SK-N-MC (cell line): ENCODE results near the gene ZC3H12C.

ENCODE experiments used
- DNase-seq: peaks from one replicate; pipeline ENCODE4 v3.0.0-alpha.2; 2011; ENCODE audit warnings: low read depth, low spot score
- H3K27ac ChIP-seq: fragments of 200-600 bp; sonication (generic); 2 replicates; pipeline ENCODE4 v1.5.1; 2016; ENCODE audit warnings: mixed run types
- H3K36me3 ChIP-seq: fragments of 200-600 bp; sonication (generic); 2 replicates; pipeline ENCODE4 v1.6.1; 2017; ENCODE audit warnings: antibody characterized with exemption, low read length, mixed read lengths; ENCODE audit not compliant: insufficient read depth
- H3K4me3 ChIP-seq: fragments of 200-600 bp; sonication (generic); 2 replicates; pipeline ENCODE4 v1.5.1; 2016
- H3K9ac ChIP-seq: fragments of 200-600 bp; sonication (generic); 2 replicates; pipeline ENCODE4 v1.8.0; 2017; ENCODE audit warnings: mixed run types, mixed read lengths; ENCODE audit not compliant: insufficient read length
- H3K9me3 ChIP-seq: fragments of 200-600 bp; sonication (generic); 2 replicates; pipeline ENCODE4 v1.6.1; 2017; ENCODE audit warnings: low read depth, mild to moderate bottlenecking, antibody characterized with exemption, low read length, moderate library complexity, mixed read lengths
- EZH2 ChIP-seq: fragments of 200-600 bp; sonication (generic); IDR thresholded peaks from one replicate; pipeline ENCODE4 v1.6.1; 2017; ENCODE audit warnings: antibody characterized with exemption
- FOXP2 ChIP-seq: optimal IDR thresholded peaks from 2 replicates; pipeline ENCODE3; 2011; ENCODE audit warnings: mild to moderate bottlenecking, moderate library complexity; ENCODE audit not compliant: insufficient read depth; ENCODE audit errors: extremely low read length, control extremely low read depth
- POLR2AphosphoS5 ChIP-seq: IDR thresholded peaks from 2 replicates; pipeline ENCODE4 v1.6.1; 2012; ENCODE audit warnings: mild to moderate bottlenecking, low read depth, low read length, borderline replicate concordance

Gene ZC3H12C

DNA sequence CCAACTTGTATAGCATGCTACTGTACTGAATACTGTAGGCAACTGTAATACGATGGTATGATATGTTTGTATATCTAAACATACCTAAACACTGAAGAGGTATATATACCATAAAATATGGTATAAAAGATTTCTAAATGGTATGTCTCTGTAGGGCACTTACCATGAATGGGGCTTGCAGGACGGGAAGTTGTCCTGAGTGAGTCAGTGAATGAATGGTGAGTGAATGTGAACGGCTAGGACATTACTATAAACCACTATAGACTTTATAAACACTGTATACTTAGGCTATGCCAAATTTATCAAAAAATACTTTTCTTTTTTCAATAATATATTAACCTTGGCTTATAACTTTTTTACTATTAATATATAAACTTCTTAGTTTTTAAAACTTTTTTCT lies 66.8 kb downstream of the ZC3H12C start:
- no peak for DNase-seq
- no peak for TF ChIP-seq EZH2
- no peak for TF ChIP-seq FOXP2
- no peak for TF ChIP-seq POLR2AphosphoS5
- Histone ChIP-seq H3K9ac (no peak overlapping the region), H3K4me3 (no peak overlapping the region), H3K27ac (no peak overlapping the region), H3K36me3 (peaks cover 12% of the 10 kb centered on the region; the same call in 1 of the 2 replicates), H3K9me3 (no peaks in the 10 kb centered on the region)

DNA sequence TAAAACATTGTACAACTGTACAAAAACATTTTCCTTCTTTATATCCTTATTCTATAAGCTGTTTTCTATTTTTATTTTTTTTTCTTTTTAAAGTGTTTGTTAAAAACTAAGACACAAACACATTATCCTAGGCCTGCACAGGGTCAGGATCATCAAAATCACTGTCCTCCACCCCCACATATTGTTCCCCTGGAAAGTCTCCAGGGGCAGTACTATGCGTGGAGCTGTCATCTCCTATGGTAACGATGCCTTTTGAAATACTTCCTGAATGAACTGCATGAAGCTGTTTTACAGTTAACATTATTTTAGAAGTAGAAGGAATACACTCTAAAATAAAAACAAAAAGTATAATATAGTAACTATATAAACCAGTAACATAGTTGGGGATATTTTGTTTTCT lies 67.2 kb downstream of the ZC3H12C start:
- Histone ChIP-seq H3K9me3 (no peaks in the 10 kb centered on the region), H3K9ac (no peak overlapping the region), H3K27ac (no peak overlapping the region), H3K36me3 (peaks cover 14% of the 10 kb centered on the region; the same call in 1 of the 2 replicates), H3K4me3 (no peak overlapping the region)
- no peak for DNase-seq
- no peak for TF ChIP-seq FOXP2
- TF ChIP-seq EZH2, result no peak

DNA sequence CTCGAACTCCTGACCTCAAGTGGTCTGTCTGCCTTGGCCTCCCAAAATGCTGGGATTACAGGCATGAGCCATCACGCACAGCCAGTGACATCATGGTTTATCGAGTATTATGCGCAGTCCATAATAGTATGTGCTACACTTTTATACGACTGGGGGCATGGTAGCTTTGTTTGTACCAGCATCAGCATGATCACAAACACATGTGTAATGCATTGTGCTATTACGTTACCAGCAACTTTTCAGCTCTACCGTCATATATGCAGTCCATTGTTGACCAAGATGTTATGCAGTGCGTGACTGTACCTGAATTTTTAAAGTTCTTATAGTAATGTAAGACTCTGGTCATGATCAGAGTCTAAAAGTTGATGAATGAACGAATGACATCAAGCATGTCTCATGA lies 67.9 kb downstream of the ZC3H12C start:
- H3K9me3 ChIP-seq, result no peaks in the 10 kb centered on the region
- no peak for TF ChIP-seq POLR2AphosphoS5
- no peak for TF ChIP-seq EZH2
- TF ChIP-seq FOXP2, result no peak
- no peak for DNase-seq
- no peak overlapping the region for H3K4me3 ChIP-seq
- H3K27ac ChIP-seq, result no peak overlapping the region
- H3K36me3 ChIP-seq, result peaks cover 14% of the 10 kb centered on the region; the same call in 1 of the 2 replicates
- H3K9ac ChIP-seq, result no peak overlapping the region

DNA sequence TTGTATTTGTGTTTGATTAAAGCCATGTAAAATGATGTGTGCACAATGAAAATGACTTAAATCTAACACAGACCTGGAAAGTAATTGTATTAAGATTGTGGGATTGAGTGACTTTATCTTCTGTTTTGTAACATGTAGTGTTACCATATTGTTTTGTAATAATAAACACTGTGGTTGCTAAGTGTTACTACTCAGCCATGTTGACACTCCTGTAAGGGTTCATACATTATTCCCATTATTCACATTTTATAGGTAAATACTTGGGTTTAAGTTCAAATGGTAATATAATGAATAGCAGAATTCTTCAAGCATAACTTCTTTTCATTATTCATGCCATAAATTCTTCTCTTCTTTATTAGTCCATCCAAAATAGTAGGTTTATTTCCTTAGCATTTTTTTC lies 69.0 kb downstream of the ZC3H12C start:
- peaks cover 14% of the 10 kb centered on the region; the same call in 1 of the 2 replicates for H3K36me3 ChIP-seq
- no peak for TF ChIP-seq POLR2AphosphoS5
- no peak for TF ChIP-seq EZH2
- no peak for TF ChIP-seq FOXP2
- no peak for DNase-seq
- no peak overlapping the region for H3K9ac ChIP-seq
- H3K27ac ChIP-seq, result no peak overlapping the region
- H3K9me3 ChIP-seq, result no peaks in the 10 kb centered on the region
- H3K4me3 ChIP-seq, result no peak overlapping the region

DNA sequence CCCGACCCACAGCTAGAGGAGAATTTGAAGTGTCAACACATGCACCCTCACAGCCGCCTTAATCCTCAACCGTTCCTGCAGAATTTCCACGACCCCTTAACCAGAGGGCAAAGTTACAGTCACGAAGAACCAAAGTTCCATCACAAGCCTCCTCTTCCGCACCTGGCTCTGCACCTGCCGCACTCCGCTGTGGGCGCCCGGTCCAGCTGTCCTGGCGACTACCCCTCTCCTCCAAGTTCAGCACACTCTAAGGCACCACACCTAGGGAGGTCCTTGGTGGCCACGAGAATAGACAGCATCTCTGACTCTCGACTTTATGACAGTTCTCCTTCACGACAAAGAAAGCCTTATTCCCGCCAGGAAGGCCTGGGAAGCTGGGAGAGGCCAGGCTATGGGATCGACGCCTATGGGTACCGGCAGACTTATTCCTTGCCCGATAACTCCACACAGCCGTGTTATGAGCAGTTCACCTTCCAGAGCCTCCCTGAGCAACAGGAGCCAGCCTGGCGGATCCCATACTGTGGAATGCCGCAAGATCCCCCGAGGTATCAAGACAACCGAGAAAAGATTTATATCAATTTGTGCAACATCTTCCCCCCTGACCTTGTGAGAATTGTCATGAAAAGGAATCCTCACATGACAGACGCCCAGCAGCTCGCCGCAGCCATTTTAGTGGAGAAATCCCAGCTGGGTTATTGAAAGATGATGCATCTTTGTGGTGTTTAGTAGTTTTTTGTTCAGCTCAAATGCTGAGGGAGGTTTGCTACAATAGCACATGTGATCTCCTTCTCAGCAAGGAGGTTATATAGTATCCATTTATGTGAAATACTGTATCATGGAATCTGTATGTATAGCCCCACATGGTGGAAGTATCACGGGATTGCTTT lies 72.1 kb downstream of the ZC3H12C start:
- no peak overlapping the region for H3K4me3 ChIP-seq
- peaks cover 10% of the 10 kb centered on the region; the same call in 1 of the 2 replicates for H3K36me3 ChIP-seq
- no peak overlapping the region for H3K27ac ChIP-seq
- H3K9me3 ChIP-seq, result no peaks in the 10 kb centered on the region
- TF ChIP-seq EZH2, result no peak
- H3K9ac ChIP-seq, result no peak overlapping the region
- DNase-seq, result no peak

DNA sequence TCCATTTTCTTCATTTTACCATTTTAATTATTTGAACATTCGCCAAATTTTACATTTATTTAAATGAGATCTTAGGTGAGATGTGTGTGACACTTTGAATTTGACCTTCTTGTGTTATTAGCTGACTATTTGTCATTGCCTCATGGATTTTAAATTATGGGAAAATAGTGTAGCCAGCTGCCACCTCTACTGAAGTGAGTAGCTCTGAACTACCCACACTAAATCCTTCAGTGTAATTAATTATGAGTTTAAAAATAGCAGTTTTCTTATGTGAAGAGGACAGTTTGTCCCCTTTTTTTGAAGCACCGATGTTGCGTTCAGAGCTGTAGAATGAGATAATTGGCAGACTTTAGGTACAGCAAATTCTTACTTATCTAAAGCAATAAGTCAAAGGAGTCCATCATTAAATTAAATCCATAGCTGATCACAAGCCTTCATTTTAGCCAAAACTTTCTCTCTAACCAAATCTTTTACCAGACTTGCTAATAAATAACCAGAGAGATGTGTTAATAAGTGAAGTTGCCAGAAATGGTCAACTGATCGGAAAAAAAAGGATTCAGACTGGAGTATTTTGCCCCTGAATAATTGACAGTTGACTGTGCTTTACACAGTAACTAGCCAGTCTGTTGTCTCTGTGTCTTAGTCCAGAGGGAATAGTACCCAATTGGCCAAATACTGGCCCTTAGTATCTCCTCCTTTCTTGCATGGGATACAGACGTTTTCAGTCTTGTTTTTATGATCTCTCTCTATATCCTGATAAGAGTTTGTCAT lies 75.0 kb downstream of the ZC3H12C start:
- H3K9me3 ChIP-seq, result no peaks in the 10 kb centered on the region
- DNase-seq, result no peak
- H3K4me3 ChIP-seq, result no peak overlapping the region
- no peak overlapping the region for H3K9ac ChIP-seq
- no peak for TF ChIP-seq POLR2AphosphoS5
- no peak for TF ChIP-seq FOXP2
- no peak for TF ChIP-seq EZH2
- H3K27ac ChIP-seq, result no peak overlapping the region
- peaks cover 10% of the 10 kb centered on the region; the same call in 1 of the 2 replicates for H3K36me3 ChIP-seq

DNA sequence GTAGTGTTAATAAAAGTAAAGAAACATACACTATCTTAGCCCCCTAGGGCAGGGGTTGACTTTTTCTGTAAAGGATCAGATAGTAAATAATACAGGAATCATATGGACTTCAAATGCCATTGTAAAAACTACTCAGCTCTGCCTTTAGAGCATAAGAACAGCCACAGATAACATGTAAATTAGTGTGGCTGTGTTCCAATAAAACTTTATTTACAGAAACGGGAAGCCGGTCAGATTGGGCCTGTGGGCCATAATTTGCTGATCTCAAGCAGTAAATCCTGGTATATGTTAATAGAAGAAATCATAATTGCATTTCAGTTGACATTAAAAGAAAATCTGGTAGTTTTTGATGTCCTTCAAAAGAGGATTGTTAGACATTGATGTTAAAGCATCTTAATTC lies 76.5 kb downstream of the ZC3H12C start:
- peak overlapping the region; percentile 40; the same call in 1 of the 2 replicates for H3K27ac ChIP-seq
- no peak for DNase-seq
- peak overlapping the region; percentile 22 for H3K9ac ChIP-seq
- peaks cover 5% of the 10 kb centered on the region; the same call in 1 of the 2 replicates for H3K36me3 ChIP-seq
- H3K9me3 ChIP-seq, result no peaks in the 10 kb centered on the region
- peak overlapping the region; percentile 12; the same call in 1 of the 2 replicates for H3K4me3 ChIP-seq
- TF ChIP-seq EZH2, result no peak
- no peak for TF ChIP-seq POLR2AphosphoS5
- no peak for TF ChIP-seq FOXP2

DNA sequence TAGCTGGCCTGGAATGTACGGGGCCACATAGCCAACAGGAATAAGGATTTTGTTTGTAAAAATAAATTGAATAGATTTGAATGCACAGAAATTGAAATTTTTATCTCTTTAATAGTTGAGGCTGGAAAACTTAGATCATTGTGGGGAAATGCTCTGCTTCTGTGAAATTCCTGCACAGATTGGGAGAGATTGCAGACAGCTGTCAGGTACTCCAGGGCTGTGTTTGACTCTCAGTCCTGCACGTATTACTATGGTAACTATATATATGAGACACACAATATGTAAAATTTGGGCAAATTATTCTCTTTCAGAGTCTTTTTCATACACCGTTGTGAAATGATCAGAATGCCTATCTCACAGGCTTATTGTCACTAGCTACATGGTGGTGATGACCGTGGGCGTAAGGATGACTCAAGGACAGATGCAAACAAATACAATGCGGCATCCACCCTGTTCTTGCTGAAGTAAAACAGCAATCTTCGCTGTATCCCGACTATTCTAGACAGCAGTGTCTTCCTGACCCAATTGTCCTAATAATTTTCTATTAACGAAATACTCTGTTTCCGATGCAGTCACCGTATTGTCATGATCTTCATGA lies 79.4 kb downstream of the ZC3H12C start:
- DNase-seq, result no peak
- no peak overlapping the region for H3K27ac ChIP-seq
- no peak for TF ChIP-seq EZH2
- TF ChIP-seq POLR2AphosphoS5, result no peak
- no peak for TF ChIP-seq FOXP2
- H3K36me3 ChIP-seq, result no peaks in the 10 kb centered on the region
- no peak overlapping the region for H3K9ac ChIP-seq
- H3K4me3 ChIP-seq, result no peak overlapping the region
- no peaks in the 10 kb centered on the region for H3K9me3 ChIP-seq
